ENCODE measurements around the gene C9orf50. TPM values are rescaled to one million over a fixed set of nuclear protein-coding genes. Genes with fewer than 3 reads are reported as not detected.

Gene C9orf50
- polyA plus RNA-seq, 2 donors, result 0.05 TPM; not detected in 1

- H3K36me3 ChIP-seq (ENCODE audit: control insufficient read depth in 2 of 2, insufficient read depth in 2 of 2, low read length in 1 of 2), result no peaks in the 10 kb centered on the region
- no peak overlapping the region for H3K4me3 ChIP-seq (ENCODE audit: low read depth in 1 of 2, low read length in 2 of 2)
- no peaks in the 10 kb centered on the region for H3K27me3 ChIP-seq (ENCODE audit: control insufficient read depth in 1 of 2, insufficient read depth in 2 of 2, low read length in 2 of 2)
- WGBS, 2 donors, result 89 to 91% methylated on average over 3 of the region's 3 CpGs
- no peak overlapping the region for H3K27ac ChIP-seq (ENCODE audit: low read depth in 2 of 2, low read length in 1 of 2)
- H3K9me3 ChIP-seq (ENCODE audit: control insufficient read depth in 2 of 2, insufficient read depth in 1 of 2, low read depth in 1 of 2, low read length in 1 of 2), result peaks cover 0 to 2% of the 10 kb centered on the region in 2 donors
- H3K4me1 ChIP-seq (ENCODE audit: control insufficient read depth in 2 of 2, insufficient read depth in 2 of 2, low read length in 1 of 2), result peaks cover 0 to 2% of the 10 kb centered on the region in 2 donors
Observed at GRCh38 chr9:129579294-129579693, 41.6 kb downstream of the C9orf50 start.

- H3K27ac ChIP-seq (ENCODE audit: low read depth in 2 of 2, low read length in 1 of 2), result no peak overlapping the region
Observed at GRCh38 chr9:129576546-129577543, 44.1 kb downstream of the C9orf50 start.

DNA sequence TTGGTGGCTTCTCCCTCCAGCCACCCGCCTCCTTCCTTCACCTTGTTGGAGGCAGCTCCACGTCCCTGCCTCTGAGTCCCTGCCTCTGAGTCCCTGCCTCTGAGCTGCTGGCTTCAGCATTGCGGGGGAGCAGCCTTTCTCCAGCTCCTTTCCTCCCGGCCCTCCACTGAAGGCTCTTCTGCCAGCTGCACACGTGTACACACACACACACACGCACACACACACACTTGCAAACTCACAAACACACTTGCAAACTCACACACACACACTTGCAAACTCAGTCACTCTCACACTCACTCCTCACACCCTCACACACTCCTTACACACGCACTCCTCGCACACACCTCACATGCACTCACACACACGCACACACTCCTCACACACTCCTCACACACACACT lies 45.1 kb downstream of the C9orf50 start:
- Histone ChIP-seq H3K36me3 (ENCODE audit: control insufficient read depth in 2 of 2, insufficient read depth in 2 of 2, low read length in 1 of 2) (no peaks in the 10 kb centered on the region), H3K9me3 (ENCODE audit: control insufficient read depth in 2 of 2, insufficient read depth in 1 of 2, low read depth in 1 of 2, low read length in 1 of 2) (peaks cover 0 to 2% of the 10 kb centered on the region in 2 donors), H3K4me3 (ENCODE audit: low read depth in 1 of 2, low read length in 2 of 2) (no peak overlapping the region), H3K27me3 (ENCODE audit: control insufficient read depth in 1 of 2, insufficient read depth in 2 of 2, low read length in 2 of 2) (no peaks in the 10 kb centered on the region), H3K4me1 (ENCODE audit: control insufficient read depth in 2 of 2, insufficient read depth in 2 of 2, low read length in 1 of 2) (peaks cover 0 to 10% of the 10 kb centered on the region in 2 donors), H3K27ac (ENCODE audit: low read depth in 2 of 2, low read length in 1 of 2) (peak overlapping the region in 1 of 2 donors; percentile 16)
- 72 to 76% methylated on average over 9 of the region's 9 CpGs for WGBS, 2 donors

More at GRCh38 chr9:129576546-129577543, 44.1 kb downstream of the C9orf50 start:
- 70 to 76% methylated on average over 34 of the region's 34 CpGs for WGBS, 2 donors
- Histone ChIP-seq H3K36me3 (ENCODE audit: control insufficient read depth in 2 of 2, insufficient read depth in 2 of 2, low read length in 1 of 2) (no peaks in the 10 kb centered on the region), H3K9me3 (ENCODE audit: control insufficient read depth in 2 of 2, insufficient read depth in 1 of 2, low read depth in 1 of 2, low read length in 1 of 2) (peaks cover 0 to 2% of the 10 kb centered on the region in 2 donors), H3K4me1 (ENCODE audit: control insufficient read depth in 2 of 2, insufficient read depth in 2 of 2, low read length in 1 of 2) (peaks cover 0 to 10% of the 10 kb centered on the region in 2 donors), H3K27me3 (ENCODE audit: control insufficient read depth in 1 of 2, insufficient read depth in 2 of 2, low read length in 2 of 2) (no peaks in the 10 kb centered on the region), H3K4me3 (ENCODE audit: low read depth in 1 of 2, low read length in 2 of 2) (no peak overlapping the region)

DNA sequence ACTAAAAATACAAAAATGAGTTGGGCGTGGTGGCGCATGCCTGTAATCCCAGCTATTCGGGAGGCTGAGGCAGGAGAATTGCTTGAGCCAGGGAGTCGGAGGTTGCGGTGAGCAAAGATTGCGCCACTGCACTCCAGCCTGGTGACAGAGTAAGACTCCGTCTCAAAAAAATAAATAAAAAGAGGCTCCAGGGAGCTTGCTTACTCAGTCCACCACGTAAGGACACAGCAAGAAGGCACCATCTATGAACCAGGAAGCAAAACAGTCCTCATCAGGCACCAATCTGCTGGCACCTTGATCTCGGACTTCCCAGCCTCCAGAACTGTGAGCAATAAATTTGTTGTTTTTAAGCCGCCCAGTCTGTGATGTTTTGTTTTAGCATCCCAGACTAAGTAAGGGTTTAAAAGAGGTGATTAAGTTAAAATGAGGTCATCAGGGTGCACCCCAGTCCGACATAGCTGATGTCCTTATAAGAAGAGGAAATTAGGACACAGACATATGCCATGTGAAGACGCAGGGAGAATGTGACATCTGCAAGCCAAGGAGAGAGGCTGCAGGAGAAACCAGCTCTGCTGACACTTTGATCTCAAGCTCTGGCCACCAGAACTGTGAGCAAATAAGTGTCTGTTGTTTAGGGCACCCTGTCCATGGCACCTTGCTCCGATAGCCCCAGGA lies 45.9 kb downstream of the C9orf50 start:
- H3K4me3 ChIP-seq (ENCODE audit: low read depth in 1 of 2, low read length in 2 of 2), result no peak overlapping the region
- H3K4me1 ChIP-seq (ENCODE audit: control insufficient read depth in 2 of 2, insufficient read depth in 2 of 2, low read length in 1 of 2), result peaks cover 5 to 15% of the 10 kb centered on the region in 2 donors
- WGBS, 2 donors, result 69 to 72% methylated on average over 13 of the region's 13 CpGs
- no peaks in the 10 kb centered on the region for H3K27me3 ChIP-seq (ENCODE audit: control insufficient read depth in 1 of 2, insufficient read depth in 2 of 2, low read length in 2 of 2)
- peaks cover 0 to 2% of the 10 kb centered on the region in 2 donors for H3K9me3 ChIP-seq (ENCODE audit: control insufficient read depth in 2 of 2, insufficient read depth in 1 of 2, low read depth in 1 of 2, low read length in 1 of 2)
- peak overlapping the region in 1 of 2 donors; percentile 16 for H3K27ac ChIP-seq (ENCODE audit: low read depth in 2 of 2, low read length in 1 of 2)
- H3K36me3 ChIP-seq (ENCODE audit: control insufficient read depth in 2 of 2, insufficient read depth in 2 of 2, low read length in 1 of 2), result no peaks in the 10 kb centered on the region

DNA sequence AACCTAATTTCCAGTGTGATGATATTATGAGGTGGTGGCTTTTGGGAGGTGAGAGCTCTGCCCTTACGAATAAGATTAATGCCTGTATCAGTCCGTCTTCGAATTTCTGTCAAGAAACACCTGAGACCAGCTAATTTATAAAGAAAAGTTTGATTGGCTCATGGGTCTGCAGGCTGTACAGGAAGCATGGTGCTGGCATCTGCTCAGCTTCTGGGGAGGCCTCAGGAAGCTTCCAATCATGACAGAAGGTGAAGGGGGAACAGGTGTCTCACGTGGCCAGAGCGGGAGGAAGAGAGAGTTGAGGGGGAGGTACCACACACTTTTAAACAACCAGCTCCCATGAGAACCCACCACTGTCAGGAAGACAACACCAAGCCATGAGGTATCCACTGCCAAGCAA lies 46.9 kb downstream of the C9orf50 start:
- no peak overlapping the region for H3K4me3 ChIP-seq (ENCODE audit: low read depth in 1 of 2, low read length in 2 of 2)
- no peak overlapping the region for H3K27ac ChIP-seq (ENCODE audit: low read depth in 2 of 2, low read length in 1 of 2)
- WGBS, 2 donors, result 95 to 96% methylated on average over 5 of the region's 5 CpGs
- H3K4me1 ChIP-seq (ENCODE audit: control insufficient read depth in 2 of 2, insufficient read depth in 2 of 2, low read length in 1 of 2), result peaks cover 5 to 24% of the 10 kb centered on the region in 2 donors
- no peaks in the 10 kb centered on the region for H3K36me3 ChIP-seq (ENCODE audit: control insufficient read depth in 2 of 2, insufficient read depth in 2 of 2, low read length in 1 of 2)
- no peaks in the 10 kb centered on the region for H3K27me3 ChIP-seq (ENCODE audit: control insufficient read depth in 1 of 2, insufficient read depth in 2 of 2, low read length in 2 of 2)
- H3K9me3 ChIP-seq (ENCODE audit: control insufficient read depth in 2 of 2, insufficient read depth in 1 of 2, low read depth in 1 of 2, low read length in 1 of 2), result peaks cover 0 to 2% of the 10 kb centered on the region in 2 donors

GRCh38 chr9:129572517-129572916 lies 48.4 kb downstream of the C9orf50 start:
- H3K27me3 ChIP-seq (ENCODE audit: control insufficient read depth in 1 of 2, insufficient read depth in 2 of 2, low read length in 2 of 2), result no peaks in the 10 kb centered on the region
- no peaks in the 10 kb centered on the region for H3K36me3 ChIP-seq (ENCODE audit: control insufficient read depth in 2 of 2, insufficient read depth in 2 of 2, low read length in 1 of 2)
- no peak overlapping the region for H3K27ac ChIP-seq (ENCODE audit: low read depth in 2 of 2, low read length in 1 of 2)
- peaks cover 5 to 28% of the 10 kb centered on the region in 2 donors for H3K4me1 ChIP-seq (ENCODE audit: control insufficient read depth in 2 of 2, insufficient read depth in 2 of 2, low read length in 1 of 2)
- H3K4me3 ChIP-seq (ENCODE audit: low read depth in 1 of 2, low read length in 2 of 2), result no peak overlapping the region
- peaks cover 0 to 2% of the 10 kb centered on the region in 2 donors for H3K9me3 ChIP-seq (ENCODE audit: control insufficient read depth in 2 of 2, insufficient read depth in 1 of 2, low read depth in 1 of 2, low read length in 1 of 2)
- WGBS, 2 donors, result 63 to 71% methylated on average over 10 of the region's 10 CpGs

- H3K36me3 ChIP-seq (ENCODE audit: control insufficient read depth in 2 of 2, insufficient read depth in 2 of 2, low read length in 1 of 2), result no peaks in the 10 kb centered on the region
- WGBS, 2 donors, result 97% methylated on average over 7 of the region's 7 CpGs
- H3K27ac ChIP-seq (ENCODE audit: low read depth in 2 of 2, low read length in 1 of 2), result no peak overlapping the region
- H3K4me3 ChIP-seq (ENCODE audit: low read depth in 1 of 2, low read length in 2 of 2), result no peak overlapping the region
- H3K4me1 ChIP-seq (ENCODE audit: control insufficient read depth in 2 of 2, insufficient read depth in 2 of 2, low read length in 1 of 2), result peaks cover 5 to 28% of the 10 kb centered on the region in 2 donors
- H3K9me3 ChIP-seq (ENCODE audit: control insufficient read depth in 2 of 2, insufficient read depth in 1 of 2, low read depth in 1 of 2, low read length in 1 of 2), result peaks cover 0 to 2% of the 10 kb centered on the region in 2 donors
- H3K27me3 ChIP-seq (ENCODE audit: control insufficient read depth in 1 of 2, insufficient read depth in 2 of 2, low read length in 2 of 2), result no peaks in the 10 kb centered on the region
Observed at GRCh38 chr9:129572052-129572425, 48.9 kb downstream of the C9orf50 start.

DNA sequence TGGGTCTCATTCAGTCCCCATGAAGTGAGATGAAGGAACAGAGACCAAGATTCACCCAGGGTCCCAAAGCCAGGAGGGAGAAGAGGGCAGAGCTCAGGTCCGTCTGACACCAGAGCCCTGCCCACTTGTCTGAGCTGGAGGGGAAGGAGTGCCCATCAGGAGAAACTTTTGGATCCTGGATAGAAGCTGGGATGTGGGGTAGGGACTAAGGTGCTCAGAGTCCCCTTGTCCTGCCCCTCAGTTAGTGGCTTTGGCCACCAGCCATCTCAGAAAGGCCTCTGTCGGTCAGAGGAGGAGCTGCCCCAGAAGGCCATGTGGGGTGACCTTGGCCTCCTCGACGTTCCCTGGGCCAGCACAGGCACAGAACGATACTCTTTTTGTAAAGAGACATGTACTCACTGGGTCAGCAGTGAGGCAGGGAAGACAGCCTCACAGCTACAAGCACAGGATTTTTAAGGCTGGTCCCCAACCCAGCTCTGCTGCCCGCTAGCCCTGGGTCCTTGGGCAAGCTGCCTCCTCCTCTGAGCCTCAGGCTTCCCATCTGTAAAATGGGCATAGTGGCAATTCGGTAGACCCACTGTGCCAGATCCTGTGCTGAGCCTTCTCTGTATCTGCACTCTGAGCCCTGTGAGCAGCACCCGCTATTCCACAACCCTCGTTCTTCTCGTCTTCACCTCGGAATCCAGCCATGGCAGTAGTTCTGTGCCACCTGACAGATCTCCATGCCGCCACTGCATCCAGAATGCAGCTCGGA lies 49.4 kb downstream of the C9orf50 start:
- H3K27ac ChIP-seq (ENCODE audit: low read depth in 2 of 2, low read length in 1 of 2), result peak overlapping the region; percentile 0 to 82
- H3K4me3 ChIP-seq (ENCODE audit: low read depth in 1 of 2, low read length in 2 of 2), result no peak overlapping the region
- peaks cover 0 to 2% of the 10 kb centered on the region in 2 donors for H3K9me3 ChIP-seq (ENCODE audit: control insufficient read depth in 2 of 2, insufficient read depth in 1 of 2, low read depth in 1 of 2, low read length in 1 of 2)
- no peaks in the 10 kb centered on the region for H3K36me3 ChIP-seq (ENCODE audit: control insufficient read depth in 2 of 2, insufficient read depth in 2 of 2, low read length in 1 of 2)
- no peaks in the 10 kb centered on the region for H3K27me3 ChIP-seq (ENCODE audit: control insufficient read depth in 1 of 2, insufficient read depth in 2 of 2, low read length in 2 of 2)
- 76 to 80% methylated on average over 13 of the region's 13 CpGs for WGBS, 2 donors
- peaks cover 5 to 28% of the 10 kb centered on the region in 2 donors for H3K4me1 ChIP-seq (ENCODE audit: control insufficient read depth in 2 of 2, insufficient read depth in 2 of 2, low read length in 1 of 2)

All from esophagus (tissue), 2 donors.